ENCODE measurements around the gene TPD52L2.

The TPD52L2 gene

GRCh38 chr20:63881451-63882226 is 16.6 kb downstream of the TPD52L2 start:
- DNase-seq = no peak

GRCh38 chr20:63882257-63883200 is 17.5 kb downstream of the TPD52L2 start:
- DNase-seq = no peak

- no peak for DNase-seq
Observed at GRCh38 chr20:63883201-63883593, 18.1 kb downstream of the TPD52L2 start.

- no peak for DNase-seq
Observed at GRCh38 chr20:63884506-63885263, 19.6 kb downstream of the TPD52L2 start.

GRCh38 chr20:63885264-63886053 is 20.4 kb downstream of the TPD52L2 start:
- no peak for DNase-seq

- no peak for DNase-seq
Observed at GRCh38 chr20:63886054-63886419, 21.0 kb downstream of the TPD52L2 start.

- DNase-seq = no peak
Observed at GRCh38 chr20:63886921-63887320, 21.9 kb downstream of the TPD52L2 start.

GRCh38 chr20:63889241-63890200 is 24.5 kb downstream of the TPD52L2 start:
- DNase-seq = no peak

GRCh38 chr20:63890201-63890576 is 25.1 kb downstream of the TPD52L2 start:
- DNase-seq = no peak

- no peak for DNase-seq
Observed at GRCh38 chr20:63890616-63891015, 25.5 kb downstream of the TPD52L2 start.

- DNase-seq = no peak
Observed at GRCh38 chr20:63891061-63892002, 26.3 kb downstream of the TPD52L2 start.

GRCh38 chr20:63892402-63892801 is 27.3 kb downstream of the TPD52L2 start:
- no peak for DNase-seq

- no peak for DNase-seq
Observed at GRCh38 chr20:63893999-63894357, 28.9 kb downstream of the TPD52L2 start.

- peak; percentile 94 for DNase-seq
Observed at GRCh38 chr20:63894358-63895201, 29.5 kb downstream of the TPD52L2 start, which contains the start of gene DNAJC5. Gene DNAJC5, plus strand, starts transcription at chr20:63895126. Its CDS starts 33,220 bp downstream, at chr20:63928346.

- no peak for DNase-seq
Observed at GRCh38 chr20:63895202-63895951, 30.3 kb downstream of the TPD52L2 start.

- DNase-seq = no peak
Observed at GRCh38 chr20:63895952-63896263, 30.8 kb downstream of the TPD52L2 start.

- peak; percentile 62 for DNase-seq
Observed at GRCh38 chr20:63896264-63897105, 31.4 kb downstream of the TPD52L2 start.
